Dedifferentiated amniotic fluid mesenchymal stem cell (primary cell): ENCODE measurements around the gene SNHG17.
"Not testable (repeated sequence)": the region's sequence is repeated elsewhere in the genome, so short reads cannot be mapped to it uniquely, and the experiment has no call there.

ENCODE experiments used
- DNase-seq: peaks from one replicate; pipeline ENCODE4 v3.0.0-alpha.2; 2016; ENCODE audit errors: extremely low spot score

The SNHG17 gene

GRCh38 chr20:38447931-38448675, 13.0 kb upstream of the SNHG17 start:
- DNase-seq = peak; percentile 0

GRCh38 chr20:38447251-38447661, 12.1 kb upstream of the SNHG17 start:
- DNase-seq = peak; percentile 12

- peak; percentile 86 for DNase-seq
Measured at GRCh38 chr20:38446441-38447209, 11.5 kb upstream of the SNHG17 start.

- DNase-seq = peak; percentile 3
Measured at GRCh38 chr20:38445901-38446425, 10.8 kb upstream of the SNHG17 start.

GRCh38 chr20:38445381-38445796, 10.3 kb upstream of the SNHG17 start:
- DNase-seq = peak; percentile 11

GRCh38 chr20:38441916-38442315, 6.8 kb upstream of the SNHG17 start:
- DNase-seq = peak; percentile 11

- DNase-seq = peak; percentile 3
Measured at GRCh38 chr20:38441110-38441509, 6.0 kb upstream of the SNHG17 start.

- DNase-seq = no peak
Measured at GRCh38 chr20:38437796-38438195, 2.7 kb upstream of the SNHG17 start.

- no peak for DNase-seq
Measured at GRCh38 chr20:38435555-38435939, 419 bp upstream of the SNHG17 start.

- no peak for DNase-seq
Measured at GRCh38 chr20:38434301-38434741, 807 bp downstream of the SNHG17 start.

- no peak for DNase-seq
Measured at GRCh38 chr20:38433304-38433972, 1.7 kb downstream of the SNHG17 start.

- DNase-seq = not testable (repeated sequence)
Measured at GRCh38 chr20:38432870-38433269, 2.3 kb downstream of the SNHG17 start.

GRCh38 chr20:38432292-38432691, 2.8 kb downstream of the SNHG17 start:
- no peak for DNase-seq

GRCh38 chr20:38430679-38431325, 4.3 kb downstream of the SNHG17 start:
- no peak for DNase-seq

GRCh38 chr20:38429301-38429700, 5.8 kb downstream of the SNHG17 start:
- no peak for DNase-seq

GRCh38 chr20:38428800-38429199, 6.3 kb downstream of the SNHG17 start:
- DNase-seq = no peak

GRCh38 chr20:38427655-38428023, 7.5 kb downstream of the SNHG17 start:
- no peak for DNase-seq

GRCh38 chr20:38426006-38426897, 8.9 kb downstream of the SNHG17 start:
- DNase-seq = peak; percentile 86

- no peak for DNase-seq
Measured at GRCh38 chr20:38424401-38424800, 10.7 kb downstream of the SNHG17 start.

- no peak for DNase-seq
Measured at GRCh38 chr20:38423541-38423940, 11.6 kb downstream of the SNHG17 start.

GRCh38 chr20:38421915-38422314, 13.2 kb downstream of the SNHG17 start:
- no peak for DNase-seq
